ENCODE results near the gene KLHL29.

Gene KLHL29

GRCh38 chr2:23668756-23669304 is 283.9 kb downstream of the KLHL29 start:
- no peak for DNase-seq

DNA sequence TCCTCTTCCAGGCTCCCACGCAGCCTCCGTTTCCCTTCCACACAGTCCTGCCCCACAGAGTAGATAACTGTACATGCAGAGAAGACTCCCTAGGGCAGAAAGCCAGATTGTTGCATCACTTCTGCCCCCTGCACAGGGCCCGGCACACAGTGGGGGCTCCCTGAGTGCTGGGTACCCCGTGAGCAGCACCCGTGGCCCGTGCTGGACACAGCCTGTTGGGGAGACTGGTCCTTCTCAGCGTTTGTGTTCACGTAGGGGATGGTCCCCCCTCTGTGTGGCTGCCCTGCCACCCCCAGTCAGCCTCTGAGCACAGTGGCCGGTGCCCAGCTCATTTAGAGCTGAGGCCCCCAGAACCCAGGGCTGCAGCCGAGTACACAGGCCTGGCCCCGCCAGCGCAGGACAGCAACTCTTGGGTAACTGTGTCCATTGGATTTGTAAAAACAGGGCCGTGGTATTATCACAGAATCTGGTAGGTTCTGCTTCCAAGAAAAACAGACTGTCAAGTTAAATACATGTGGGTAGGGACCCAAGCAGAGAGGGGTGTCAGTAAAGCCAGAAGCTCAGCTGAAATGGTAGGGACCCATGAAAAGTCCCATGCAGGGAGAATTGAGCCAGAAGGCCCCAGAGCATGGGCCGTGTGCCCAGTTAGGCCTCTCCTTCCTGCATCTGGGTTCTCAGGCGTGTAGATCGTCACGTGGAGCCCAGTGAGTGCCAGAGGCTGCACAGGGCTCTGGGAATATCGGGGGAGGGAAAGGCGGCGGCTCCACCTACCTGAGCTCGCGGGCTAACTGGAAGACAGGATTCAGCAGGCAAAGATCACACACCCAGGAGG is 284.6 kb downstream of the KLHL29 start:
- DNase-seq: no peak

DNA sequence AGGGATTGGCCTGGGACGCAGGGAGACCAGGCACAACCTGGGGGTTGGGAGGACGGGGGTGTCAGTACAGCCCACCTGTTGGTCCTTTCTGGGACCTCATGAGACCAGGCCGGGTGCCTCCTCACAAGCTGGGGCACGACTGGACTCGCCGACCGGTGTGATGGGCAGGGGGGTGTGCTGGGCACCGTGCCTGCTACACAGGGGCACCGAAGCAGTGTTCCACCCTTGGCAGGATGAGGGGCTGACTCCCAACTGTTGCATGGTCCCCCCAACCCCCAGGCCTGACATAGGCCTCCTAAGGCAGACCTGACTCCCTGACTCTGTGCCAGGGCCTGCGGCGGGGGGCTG is 285.2 kb downstream of the KLHL29 start:
- DNase-seq: no peak

DNA sequence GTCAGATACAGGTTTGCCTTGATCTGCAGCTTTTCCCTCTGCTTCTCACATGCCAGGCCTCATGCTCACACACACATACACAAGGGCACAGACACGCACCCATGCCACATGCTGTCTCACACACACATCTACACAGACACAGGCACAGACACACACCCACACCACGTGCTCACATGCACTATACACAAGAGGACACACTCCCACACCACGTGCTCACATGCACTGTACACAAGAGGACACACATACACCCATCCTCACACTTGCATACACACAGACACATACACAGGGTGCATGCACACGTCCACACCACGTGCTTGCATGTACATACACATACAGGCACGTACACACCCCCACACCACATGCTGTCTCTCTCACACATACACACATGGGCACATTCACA is 288.1 kb downstream of the KLHL29 start:
- DNase-seq: no peak

- peak in 1 of 2 experiments; percentile 3 for DNase-seq
These were observed 289.1 kb downstream of the KLHL29 start for GRCh38 chr2:23673830-23674679.

- no peak for DNase-seq
These were observed 290.5 kb downstream of the KLHL29 start for GRCh38 chr2:23675506-23675905.

- DNase-seq: no peak
These were observed 292.9 kb downstream of the KLHL29 start for GRCh38 chr2:23677836-23678235.

GRCh38 chr2:23679044-23679443 is 294.1 kb downstream of the KLHL29 start:
- no peak for DNase-seq

DNA sequence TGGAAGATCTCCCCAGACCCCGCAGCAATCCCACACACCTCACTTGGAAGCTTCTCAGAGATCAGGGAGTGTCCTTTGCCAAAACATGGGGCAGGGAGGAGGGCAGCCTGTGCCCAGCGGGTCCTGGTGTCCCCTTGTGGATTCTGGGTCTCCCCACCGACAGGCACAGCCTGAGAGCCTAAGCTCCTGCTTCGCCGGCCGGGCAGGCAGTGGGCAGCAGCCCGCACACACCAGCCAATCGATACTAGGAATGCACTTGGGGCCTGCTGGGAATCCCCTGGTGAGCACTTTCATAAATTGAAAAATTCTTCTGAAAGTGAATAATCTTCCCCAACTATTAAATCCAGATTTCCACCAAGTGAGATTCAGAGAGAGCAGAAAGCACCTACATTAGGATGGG is 296.0 kb downstream of the KLHL29 start:
- DNase-seq: no peak

DNA sequence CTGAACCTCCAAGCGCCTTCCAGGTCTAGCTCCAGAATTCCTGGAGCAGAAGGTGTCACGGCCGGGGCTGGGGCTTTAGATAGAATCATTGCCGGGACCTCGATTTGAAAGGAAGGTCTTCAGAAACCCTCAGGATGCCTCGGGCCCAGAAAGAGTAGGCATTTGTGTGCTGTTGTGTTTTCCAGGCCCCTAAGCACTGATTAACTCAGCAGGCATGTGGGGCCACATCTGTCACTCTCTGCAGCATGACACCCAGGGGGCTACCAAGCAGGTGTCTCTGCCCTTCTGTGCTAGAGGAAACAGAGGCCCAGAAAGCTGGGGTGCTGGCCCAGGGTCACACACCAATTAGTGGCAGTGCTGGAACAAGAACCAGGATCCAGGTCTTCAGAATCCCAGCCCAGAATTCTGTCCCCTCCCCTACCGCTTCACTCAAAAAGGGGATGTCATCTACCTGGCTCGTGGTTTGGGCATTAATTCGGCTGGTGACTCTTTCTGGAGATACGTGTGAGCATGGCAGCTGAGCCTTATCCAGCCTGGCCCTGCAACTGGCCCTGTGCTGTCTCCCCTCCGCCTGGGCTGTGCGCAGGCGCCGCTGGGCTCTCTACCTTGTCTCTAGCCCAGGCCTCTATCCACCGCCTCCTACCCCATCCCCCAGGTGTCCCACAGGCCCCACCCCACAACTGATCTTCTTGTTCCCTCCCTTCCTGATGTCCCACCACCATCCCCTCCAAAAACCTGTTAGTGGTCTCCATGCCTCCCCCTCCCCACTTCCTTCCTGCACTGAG is 296.6 kb downstream of the KLHL29 start:
- no peak for DNase-seq

GRCh38 chr2:23682481-23682880 is 297.5 kb downstream of the KLHL29 start:
- DNase-seq: no peak

DNA sequence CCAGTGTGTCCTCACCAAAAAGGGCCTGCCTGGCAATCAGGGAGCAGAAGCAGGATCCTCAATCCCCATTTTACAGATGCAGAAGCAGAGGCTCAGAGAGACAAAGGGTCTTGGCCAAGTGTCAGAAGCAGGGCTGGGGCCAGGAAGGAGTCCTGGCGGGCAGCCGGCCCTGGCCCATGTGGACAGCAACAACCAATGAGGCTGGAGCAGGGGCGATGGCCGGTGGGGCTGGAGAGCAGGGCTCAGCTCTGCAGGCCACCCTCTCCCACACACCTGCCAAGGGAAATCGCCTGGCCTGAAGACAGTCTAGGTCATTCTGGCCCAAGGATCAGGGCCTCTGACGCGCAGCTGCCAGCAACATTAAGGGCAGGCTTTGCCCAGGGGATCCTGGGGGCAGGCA is 298.0 kb downstream of the KLHL29 start:
- DNase-seq: no peak

GRCh38 chr2:23684395-23685176 is 299.6 kb downstream of the KLHL29 start:
- DNase-seq: no peak

DNA sequence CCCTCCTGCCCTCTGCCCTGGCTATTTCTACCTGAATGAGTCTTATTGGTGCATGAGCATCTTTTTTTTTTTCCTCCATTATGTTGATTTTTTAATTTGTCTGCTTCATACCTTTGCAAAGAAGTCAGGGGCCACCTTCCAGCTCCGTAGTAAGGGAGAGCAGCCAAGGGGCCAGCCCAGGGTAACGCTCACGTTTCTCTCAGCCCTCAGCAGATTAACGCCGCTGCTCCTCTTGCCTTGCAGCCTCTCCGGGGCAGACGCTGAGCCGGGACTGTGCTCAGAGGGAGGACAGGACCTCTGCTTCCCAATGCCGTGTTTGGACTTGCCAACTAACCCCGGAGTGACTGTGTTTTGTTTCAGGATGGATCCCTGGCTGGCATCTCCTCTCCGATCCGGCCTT is 300.2 kb downstream of the KLHL29 start:
- DNase-seq: no peak

GRCh38 chr2:23685706-23686105 is 300.7 kb downstream of the KLHL29 start:
- DNase-seq: no peak

- no peak for DNase-seq
These were observed 301.5 kb downstream of the KLHL29 start for GRCh38 chr2:23686405-23687029.

DNA sequence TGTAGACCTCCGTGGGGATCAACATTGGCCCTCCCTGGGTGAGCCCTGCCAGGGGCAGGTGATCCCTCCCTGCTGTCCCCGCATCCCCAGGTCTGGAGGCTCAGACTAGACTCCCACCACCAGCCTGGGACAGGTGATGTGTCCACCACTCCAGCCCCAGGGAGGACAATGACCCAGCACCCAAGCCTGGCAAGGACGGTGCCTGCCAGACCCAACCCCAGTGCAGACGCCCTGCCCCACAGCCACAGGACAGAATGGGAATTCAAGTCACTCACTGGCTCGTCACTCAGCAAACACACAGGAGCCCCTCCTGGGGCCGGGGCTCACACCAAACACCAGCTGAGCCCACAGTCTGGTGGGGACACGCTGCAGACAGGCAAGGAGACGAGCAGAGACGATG is 302.2 kb downstream of the KLHL29 start:
- DNase-seq: no peak

- DNase-seq: no peak
These were observed 302.7 kb downstream of the KLHL29 start for GRCh38 chr2:23687713-23688112.

GRCh38 chr2:23688486-23689130 is 303.6 kb downstream of the KLHL29 start:
- DNase-seq: no peak

DNA sequence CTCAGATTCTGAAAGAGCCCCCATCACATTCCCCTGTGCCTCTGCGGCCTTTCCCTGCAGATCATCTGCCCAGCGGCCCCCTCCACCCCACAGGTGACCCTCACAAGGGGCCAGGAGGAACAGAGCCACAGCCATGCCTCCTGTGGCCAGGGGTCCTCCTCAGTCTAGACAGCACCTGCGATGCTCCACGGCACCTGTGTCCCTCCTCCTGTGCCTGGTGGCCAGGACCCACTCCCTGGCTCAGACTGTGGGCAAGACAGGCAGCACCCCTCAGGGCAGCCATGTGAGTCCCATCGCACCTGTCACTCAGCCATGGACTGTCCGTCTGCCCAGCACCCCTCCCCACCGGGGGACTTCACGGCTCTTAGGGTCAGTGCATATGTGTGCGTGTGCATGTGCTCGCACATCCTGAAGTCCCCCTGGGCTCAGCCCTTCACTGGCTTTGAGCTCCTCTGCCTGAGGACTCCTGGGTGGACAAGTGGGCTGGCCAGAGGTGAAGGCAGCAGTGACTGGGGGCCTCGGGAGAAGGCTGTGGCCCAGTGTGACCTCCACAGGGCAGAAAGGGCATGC is 304.2 kb downstream of the KLHL29 start:
- DNase-seq: no peak

DNA sequence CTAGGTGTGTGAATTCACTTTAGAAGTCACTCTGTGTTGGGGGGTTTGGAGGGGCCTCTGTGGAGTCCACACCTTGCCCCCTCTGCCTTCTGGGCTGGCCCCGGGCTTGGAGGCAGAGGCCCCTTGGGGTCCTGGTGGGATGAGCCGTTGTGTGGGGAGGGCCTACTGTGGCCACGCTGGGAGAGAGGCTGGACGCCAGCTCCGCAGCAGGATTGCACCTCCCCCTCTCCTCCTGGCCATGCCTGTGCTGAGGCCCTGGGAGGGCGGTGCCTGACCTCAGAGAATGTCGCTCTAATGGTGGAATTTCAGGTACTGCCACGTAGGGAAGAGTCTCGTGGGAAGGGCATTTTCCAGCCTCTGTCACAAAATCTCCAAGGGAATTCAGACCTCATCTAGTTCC is 304.9 kb downstream of the KLHL29 start:
- no peak for DNase-seq
